Choroid plexus epithelial cell (primary cell): ENCODE measurements around the gene SEC23IP.

Source experiments
- DNase-seq: peaks from one replicate; pipeline ENCODE4 v3.0.0-alpha.2; 2010; ENCODE audit warnings: low read depth
- H3K4me3 ChIP-seq: 2 replicates; pipeline ENCODE4 v1.5.1; 2011; ENCODE audit warnings: low read depth, mild to moderate bottlenecking, control low read depth, low read length, moderate library complexity
- TF ChIP-seq, protein P1 (sequence below): conservative IDR thresholded peaks from 2 replicates; pipeline ENCODE4 v1.5.1; 2011; ENCODE audit warnings: low read depth, mild to moderate bottlenecking, control low read depth, inconsistent platforms, low read length, moderate library complexity

SEC23IP gene

DNA sequence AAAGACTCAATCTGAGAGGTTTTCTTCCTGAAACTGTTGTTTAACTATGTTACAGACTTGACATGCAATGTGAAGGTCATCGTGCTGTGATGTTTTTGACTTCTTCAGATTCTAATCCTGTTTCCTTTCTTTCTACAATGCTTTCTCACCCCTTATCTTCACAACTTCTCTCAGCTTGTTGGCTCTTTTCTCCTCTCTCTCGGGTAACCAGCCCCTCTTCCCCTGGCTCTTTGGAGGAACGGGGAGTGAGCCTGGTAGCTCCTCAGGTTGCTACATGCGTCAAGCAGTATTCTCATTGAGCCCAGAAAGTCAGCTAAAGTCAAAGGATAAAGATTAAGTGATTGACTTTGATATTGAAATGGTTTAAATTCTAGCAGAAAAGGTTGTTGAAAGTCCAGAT lies 40.1 kb downstream of the SEC23IP start:
- DNase-seq = no peak
- no peak overlapping the region for H3K4me3 ChIP-seq
- TF ChIP-seq, protein P1, sequence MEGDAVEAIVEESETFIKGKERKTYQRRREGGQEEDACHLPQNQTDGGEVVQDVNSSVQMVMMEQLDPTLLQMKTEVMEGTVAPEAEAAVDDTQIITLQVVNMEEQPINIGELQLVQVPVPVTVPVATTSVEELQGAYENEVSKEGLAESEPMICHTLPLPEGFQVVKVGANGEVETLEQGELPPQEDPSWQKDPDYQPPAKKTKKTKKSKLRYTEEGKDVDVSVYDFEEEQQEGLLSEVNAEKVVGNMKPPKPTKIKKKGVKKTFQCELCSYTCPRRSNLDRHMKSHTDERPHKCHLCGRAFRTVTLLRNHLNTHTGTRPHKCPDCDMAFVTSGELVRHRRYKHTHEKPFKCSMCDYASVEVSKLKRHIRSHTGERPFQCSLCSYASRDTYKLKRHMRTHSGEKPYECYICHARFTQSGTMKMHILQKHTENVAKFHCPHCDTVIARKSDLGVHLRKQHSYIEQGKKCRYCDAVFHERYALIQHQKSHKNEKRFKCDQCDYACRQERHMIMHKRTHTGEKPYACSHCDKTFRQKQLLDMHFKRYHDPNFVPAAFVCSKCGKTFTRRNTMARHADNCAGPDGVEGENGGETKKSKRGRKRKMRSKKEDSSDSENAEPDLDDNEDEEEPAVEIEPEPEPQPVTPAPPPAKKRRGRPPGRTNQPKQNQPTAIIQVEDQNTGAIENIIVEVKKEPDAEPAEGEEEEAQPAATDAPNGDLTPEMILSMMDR = no peak

DNA sequence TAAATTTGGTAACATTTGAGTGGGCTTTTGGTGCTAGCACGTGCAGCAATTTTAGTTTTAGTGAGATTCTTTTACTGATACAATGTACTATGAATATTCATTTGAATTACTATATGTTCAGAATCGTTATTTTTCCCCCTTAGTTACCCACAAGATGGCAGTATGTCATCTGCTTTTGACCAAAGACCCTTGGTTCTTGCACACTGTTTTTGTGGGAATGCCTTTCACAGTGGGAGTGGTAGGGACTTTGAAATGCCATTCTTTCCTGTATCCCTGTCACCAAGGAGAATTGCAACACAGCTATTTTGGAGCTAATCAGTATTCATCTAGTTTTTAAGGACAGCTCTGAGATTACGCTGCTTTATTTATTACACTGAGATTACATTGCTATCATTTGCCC lies 40.6 kb downstream of the SEC23IP start:
- TF ChIP-seq, protein P1 = peak; percentile 53
- no peak overlapping the region for H3K4me3 ChIP-seq
- DNase-seq = peak; percentile 41

DNA sequence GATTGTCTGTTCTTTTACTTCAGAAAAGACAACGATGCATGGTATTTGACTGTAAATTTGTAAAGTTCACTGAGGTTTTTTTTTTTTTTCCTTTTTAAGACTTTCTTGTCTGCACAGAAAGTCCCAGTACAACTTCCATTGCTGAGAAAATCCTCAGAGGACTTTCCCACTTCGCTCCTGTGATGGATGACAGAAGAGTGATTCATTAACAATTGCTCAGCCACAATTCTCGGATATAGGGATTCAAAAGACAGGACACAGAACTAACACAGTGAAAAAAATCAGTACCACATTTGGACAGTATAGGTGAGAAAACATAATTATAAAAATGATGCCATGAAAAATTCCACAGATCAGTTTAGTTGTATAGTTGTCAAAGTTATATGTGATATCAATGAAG lies 48.0 kb downstream of the SEC23IP start:
- TF ChIP-seq, protein P1 = no peak
- peak; percentile 63 for DNase-seq
- H3K4me3 ChIP-seq = no peak overlapping the region

DNA sequence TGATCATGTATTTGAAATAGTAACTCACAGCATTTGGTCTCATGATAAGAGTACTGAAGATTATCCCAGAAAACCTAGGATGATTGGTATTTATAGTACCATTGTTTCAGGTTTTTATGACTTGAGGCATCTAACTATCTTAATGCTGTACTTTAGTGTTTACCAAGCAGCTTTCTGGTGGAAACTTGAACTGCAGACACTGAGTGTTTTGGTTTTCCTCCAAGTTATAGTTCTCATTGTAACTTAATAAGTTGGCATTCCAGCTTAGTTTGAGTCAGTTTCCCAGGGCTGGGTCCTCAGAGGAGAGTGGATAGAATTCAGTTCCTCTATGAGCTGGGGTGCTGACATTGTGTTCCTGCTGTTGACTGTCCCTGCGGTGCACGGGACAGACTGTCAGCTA lies 50.4 kb downstream of the SEC23IP start:
- DNase-seq = peak; percentile 45
- TF ChIP-seq, protein P1 = no peak
- H3K4me3 ChIP-seq = no peak overlapping the region

DNA sequence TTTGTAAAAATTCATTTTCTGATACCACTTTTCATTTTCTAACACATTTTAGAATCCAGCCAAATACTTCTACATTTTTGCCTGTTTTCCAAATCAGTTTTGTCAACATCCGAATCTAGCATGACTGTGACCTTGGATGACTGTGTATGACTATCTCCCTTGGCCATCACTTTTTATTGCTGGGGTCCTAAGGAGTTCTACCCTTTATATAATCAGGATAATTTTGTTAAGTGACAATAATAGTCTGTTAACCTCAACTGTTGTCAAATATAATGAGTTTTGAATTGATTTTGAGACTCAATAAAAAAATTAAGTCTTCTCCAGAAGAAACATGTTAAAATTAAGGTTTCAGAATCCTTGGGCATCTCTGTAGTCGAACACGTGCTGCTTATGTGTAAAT lies 53.3 kb downstream of the SEC23IP start:
- no peak for DNase-seq
- TF ChIP-seq, protein P1 = no peak
- no peak overlapping the region for H3K4me3 ChIP-seq

DNA sequence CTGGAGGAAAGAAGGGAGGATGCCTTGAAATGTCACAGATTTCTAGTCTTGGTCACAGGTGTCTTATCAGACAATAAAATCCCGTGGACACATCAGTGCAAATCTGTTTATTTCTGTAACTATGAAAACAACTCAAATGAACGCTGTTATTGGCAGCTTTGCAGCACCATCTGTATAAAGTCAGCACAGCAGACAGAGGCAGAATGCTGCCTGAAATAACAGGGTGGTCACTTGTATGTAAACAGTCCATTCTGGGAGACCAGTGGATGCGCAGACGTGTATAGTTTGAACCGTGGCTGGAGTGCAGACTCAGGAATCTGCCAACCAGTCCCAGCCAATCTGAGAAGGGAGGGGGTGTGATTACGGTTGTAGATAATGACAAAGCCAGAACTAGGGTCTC lies 54.8 kb downstream of the SEC23IP start:
- peak; percentile 52 for DNase-seq
- TF ChIP-seq, protein P1 = no peak
- no peak overlapping the region for H3K4me3 ChIP-seq

DNA sequence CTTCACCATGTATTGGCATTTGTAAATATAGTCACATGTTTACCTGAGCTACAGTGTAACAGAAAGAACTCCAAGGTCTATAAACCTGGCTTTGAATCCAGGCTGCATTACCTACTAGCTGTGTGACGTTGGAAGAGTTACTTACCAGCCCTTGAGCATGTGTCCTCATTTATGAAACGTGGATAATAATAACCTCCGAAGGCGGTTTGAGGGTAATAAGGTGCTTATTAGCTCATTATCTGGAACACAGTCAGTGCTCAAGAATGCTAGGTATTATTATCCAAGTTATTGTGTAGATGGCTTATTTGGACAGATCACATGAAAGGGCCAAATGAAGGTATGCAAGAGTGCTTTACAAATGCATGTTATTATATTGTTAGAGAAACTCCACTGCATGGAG lies 64.9 kb downstream of the SEC23IP start:
- no peak for DNase-seq
- H3K4me3 ChIP-seq = no peak overlapping the region
- TF ChIP-seq, protein P1 = no peak
